GM23248 (cell line): ENCODE results near the gene SHISA9.

ENCODE experiments used
- EZH2 ChIP-seq: fragments of 200-600 bp; sonication (generic); IDR thresholded peaks from 2 replicates; pipeline ENCODE4 v1.6.1; 2018; ENCODE audit warnings: antibody characterized with exemption, mild to moderate bottlenecking; ENCODE audit not compliant: insufficient read depth, poor library complexity, severe bottlenecking
- EZH2phosphoT487 ChIP-seq: fragments of 200-600 bp; sonication (generic); IDR thresholded peaks from 2 replicates; pipeline ENCODE4 v1.6.1; 2018; ENCODE audit warnings: antibody characterized with exemption, moderate library complexity, mild to moderate bottlenecking, low read depth; ENCODE audit not compliant: insufficient read depth

DNA sequence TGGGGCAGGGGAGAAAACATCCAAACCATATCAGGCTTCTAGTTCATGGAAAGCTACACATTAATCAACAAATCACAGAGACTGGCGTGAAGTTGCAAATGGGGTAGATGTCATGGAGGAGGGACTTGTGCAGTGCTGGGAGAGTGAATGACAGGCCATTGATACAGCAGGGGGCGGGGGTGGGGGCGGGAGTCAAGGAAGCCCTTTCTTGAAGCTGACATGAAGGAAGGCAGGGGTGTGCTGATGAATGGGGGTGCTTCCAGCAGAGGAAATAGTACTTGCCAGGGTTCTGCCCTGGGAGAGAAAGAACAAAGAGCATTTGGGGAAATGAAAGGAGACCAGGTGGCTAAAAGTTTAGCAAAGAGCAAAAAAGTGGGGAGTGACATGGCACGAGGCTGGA, 269.9 kb downstream of the SHISA9 start:
- TF ChIP-seq EZH2 (no peak), EZH2phosphoT487 (no peak)
